Measurements from ENCODE around the gene FGD3.

Gene FGD3

GRCh38 chr9:92970467-92970923, 23.2 kb downstream of the FGD3 start:
- DNase-seq (ENCODE audit: extremely low read depth, low read depth), result peak; percentile 16
- H3K4me3 ChIP-seq (replicated peaks; ENCODE audit: low read depth, low read length), result no peak overlapping the region
- no peak for TF ChIP-seq CTCF (IDR thresholded peaks at IDR 0.05; ENCODE audit: low read depth, low read length, missing control alignments)

DNA sequence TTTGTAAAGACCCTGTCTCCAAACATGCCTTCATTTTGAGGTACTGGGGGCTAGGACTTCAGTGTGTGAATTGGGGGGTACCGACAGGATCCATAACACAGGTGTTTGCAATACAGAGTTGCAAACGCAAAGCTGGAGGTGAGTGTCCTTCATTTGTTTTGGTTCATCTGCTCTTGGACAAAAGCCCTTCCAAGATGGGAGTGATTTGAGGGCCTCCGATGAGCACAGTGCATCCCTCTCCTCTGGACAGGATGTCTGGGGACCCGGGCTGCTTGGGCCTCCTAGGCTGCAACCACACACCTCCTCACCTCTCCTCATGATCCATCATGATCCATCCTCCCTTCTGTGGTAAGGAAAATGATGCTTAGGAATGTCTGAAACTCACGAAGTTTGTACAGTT, 23.8 kb downstream of the FGD3 start:
- no peak overlapping the region for H3K4me3 ChIP-seq (replicated peaks; ENCODE audit: low read depth, low read length)
- no peak for TF ChIP-seq CTCF (IDR thresholded peaks at IDR 0.05; ENCODE audit: low read depth, low read length, missing control alignments)
- no peak for DNase-seq (ENCODE audit: extremely low read depth, low read depth)

DNA sequence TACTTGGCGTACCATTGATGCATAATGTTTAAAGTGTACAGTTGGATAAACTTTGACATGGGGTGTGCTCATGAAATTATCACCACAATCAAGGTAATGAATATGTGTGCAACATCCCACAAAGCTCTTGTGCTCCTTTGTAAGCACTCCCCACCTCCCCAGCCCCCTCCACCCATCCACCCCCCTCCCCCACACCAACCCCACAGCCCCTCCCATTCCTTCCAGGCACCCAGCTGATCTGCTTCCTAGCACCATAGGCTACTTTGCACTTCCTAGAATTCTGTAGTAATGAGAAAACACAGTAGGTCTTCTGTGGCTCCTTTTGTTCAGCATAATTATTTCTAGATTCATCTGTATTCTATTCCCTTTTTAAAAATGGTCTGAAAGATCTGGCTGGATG, 24.5 kb downstream of the FGD3 start:
- no peak for DNase-seq (ENCODE audit: extremely low read depth, low read depth)
- no peak overlapping the region for H3K4me3 ChIP-seq (replicated peaks; ENCODE audit: low read depth, low read length)
- no peak for TF ChIP-seq CTCF (IDR thresholded peaks at IDR 0.05; ENCODE audit: low read depth, low read length, missing control alignments)

DNA sequence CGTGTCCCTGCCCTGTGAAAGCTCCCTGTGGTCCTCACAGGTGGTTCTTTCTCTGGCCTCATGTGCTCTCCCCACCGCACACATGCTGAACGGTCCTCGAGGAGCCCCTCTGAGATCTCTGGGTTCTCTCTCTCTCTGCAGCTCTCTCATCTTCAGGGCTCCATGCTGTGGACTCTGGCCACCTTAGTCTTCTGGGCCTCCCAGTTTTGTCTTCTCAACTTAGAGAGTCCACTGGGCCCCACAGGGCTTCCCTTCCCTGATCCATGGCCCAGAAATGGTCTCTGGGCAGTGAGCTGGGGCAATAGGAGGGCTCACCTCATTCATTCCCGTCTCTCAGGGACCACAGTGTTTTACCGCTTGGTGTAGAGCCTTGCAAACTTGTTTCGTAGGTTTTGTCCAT, 26.4 kb downstream of the FGD3 start:
- no peak for TF ChIP-seq CTCF (IDR thresholded peaks at IDR 0.05; ENCODE audit: low read depth, low read length, missing control alignments)
- no peak overlapping the region for H3K4me3 ChIP-seq (replicated peaks; ENCODE audit: low read depth, low read length)
- DNase-seq (ENCODE audit: extremely low read depth, low read depth), result no peak

GRCh38 chr9:92974161-92974661, 26.9 kb downstream of the FGD3 start:
- no peak for TF ChIP-seq CTCF (IDR thresholded peaks at IDR 0.05; ENCODE audit: low read depth, low read length, missing control alignments)
- DNase-seq (ENCODE audit: extremely low read depth, low read depth), result no peak
- H3K4me3 ChIP-seq (replicated peaks; ENCODE audit: low read depth, low read length), result no peak overlapping the region

- no peak for TF ChIP-seq CTCF (IDR thresholded peaks at IDR 0.05; ENCODE audit: low read depth, low read length, missing control alignments)
- H3K4me3 ChIP-seq (replicated peaks; ENCODE audit: low read depth, low read length), result no peak overlapping the region
- no peak for DNase-seq (ENCODE audit: extremely low read depth, low read depth)
Observed at GRCh38 chr9:92974761-92975755, 27.7 kb downstream of the FGD3 start.

All from HFF-Myc (cell line).